Activated naive CD4-positive, alpha-beta T cell treated with anti-CD3 and anti-CD28 coated beads, Interleukin-2, amount 50 U/mL, for 16 hours (primary cell): Measurements from ENCODE around the gene FRRS1L.
"Not testable (repeated sequence)": the region's sequence is repeated elsewhere in the genome, so short reads cannot be mapped to it uniquely, and the experiment has no call there.

Experiments
- DNase-seq: peaks from one replicate; pipeline ENCODE4 v3.0.0-alpha.2; 2020

FRRS1L gene

DNA sequence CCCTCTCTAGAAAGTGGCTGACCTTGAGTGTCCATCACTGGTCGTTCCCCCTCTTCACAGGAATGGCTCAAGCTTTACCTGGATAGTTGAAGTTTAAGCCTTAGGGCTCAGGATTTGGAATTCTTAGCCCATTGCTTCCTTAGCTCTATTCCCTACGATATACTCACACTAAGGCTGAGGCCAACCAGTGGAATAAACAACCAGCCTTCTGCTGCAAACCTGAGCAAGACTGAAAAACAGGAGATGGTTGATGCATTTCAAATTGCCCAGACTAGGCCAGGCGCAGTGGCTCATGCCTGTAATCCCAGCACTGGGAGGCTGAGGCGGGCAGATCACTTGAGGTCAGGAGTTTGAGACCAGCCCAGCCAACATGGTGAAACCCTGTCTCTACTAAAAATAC, 40.4 kb downstream of the FRRS1L start:
- DNase-seq, result not testable (repeated sequence)

DNA sequence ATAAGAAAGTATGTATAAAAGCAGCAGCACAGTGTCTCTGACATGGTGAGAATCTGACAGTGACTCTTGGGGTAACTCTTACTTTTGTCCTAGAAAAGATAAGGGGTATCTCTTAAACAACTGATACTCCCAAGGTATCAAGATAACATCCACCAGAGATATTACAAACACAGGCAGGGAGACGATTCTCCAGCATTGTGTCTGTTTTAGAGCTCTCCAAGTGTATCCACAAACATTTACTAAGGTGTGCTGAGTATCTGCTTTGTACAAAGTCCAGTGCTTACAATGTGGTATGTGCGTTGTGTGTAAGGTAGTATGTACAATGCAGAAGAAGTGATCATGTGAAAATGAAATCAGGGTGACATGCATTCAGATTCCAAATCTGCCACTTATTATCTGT, 42.9 kb downstream of the FRRS1L start:
- no peak for DNase-seq

DNA sequence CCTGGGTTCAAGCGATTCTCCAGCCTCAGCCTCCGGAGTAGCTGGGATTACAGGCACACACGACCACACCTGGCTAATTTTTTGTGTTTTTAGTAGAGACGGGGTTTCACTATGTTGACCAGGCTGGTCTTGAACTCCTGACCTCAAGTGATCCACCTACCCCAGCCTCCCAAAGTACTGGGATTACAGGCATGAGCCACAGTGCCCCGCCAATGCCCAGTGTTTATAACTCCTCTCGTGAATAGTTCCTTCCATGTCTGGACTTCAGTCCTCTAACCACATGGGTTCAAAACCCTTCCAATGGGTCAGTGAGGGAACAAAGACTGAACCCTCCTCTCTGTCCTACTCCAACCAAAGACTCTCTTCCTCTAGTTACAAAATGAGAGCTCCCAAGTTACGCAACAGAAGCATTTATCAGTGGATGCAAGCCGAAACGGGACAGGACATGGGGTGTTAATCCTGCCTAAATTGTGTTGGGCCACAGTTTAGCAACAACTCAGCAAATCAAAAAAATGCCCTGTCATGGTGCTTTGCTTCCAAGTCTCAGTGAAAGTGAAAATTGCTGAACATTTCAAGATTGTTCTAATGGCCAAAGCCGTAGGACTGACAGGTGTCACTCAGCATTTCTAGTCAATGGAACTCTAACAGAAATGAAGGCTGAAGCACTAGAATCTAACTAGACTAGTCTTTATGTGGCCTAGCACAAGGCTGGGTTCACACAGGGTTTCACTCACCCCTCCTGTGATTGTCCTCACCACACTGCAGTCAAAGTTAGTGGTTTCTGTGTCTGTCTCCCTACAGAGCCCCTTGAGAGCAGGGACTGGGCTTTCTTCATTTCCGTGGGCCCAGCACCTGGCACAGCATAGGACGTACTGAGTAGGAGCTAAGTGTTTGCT, 44.1 kb downstream of the FRRS1L start:
- DNase-seq, result no peak

DNA sequence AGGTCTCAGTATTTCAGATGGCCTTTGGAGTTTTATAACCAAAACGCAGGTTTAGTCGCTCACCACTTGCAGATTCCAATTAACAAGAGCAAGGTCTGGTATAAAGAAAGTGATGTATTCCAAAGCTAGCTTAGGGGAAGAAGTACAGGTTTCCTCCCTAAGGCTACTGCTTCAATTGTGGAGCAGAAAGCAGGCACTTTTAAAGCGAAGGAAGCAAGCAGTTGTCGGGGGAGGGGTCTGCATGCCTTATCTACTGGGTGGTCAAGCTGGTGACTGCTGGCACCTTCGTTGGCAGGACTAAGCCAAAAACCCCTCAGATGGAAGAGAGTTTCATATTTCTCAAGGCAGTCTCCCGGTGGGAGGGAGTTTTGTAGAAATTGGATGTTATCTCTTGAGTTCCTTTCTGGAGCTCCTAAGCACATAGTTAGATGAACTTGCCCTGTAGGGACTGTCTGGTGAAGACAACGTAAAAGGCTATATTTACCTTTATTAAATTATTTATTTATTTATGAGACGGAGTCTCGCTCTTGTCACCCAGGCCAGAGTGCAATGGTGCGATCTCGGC, 45.7 kb downstream of the FRRS1L start:
- DNase-seq, result no peak

DNA sequence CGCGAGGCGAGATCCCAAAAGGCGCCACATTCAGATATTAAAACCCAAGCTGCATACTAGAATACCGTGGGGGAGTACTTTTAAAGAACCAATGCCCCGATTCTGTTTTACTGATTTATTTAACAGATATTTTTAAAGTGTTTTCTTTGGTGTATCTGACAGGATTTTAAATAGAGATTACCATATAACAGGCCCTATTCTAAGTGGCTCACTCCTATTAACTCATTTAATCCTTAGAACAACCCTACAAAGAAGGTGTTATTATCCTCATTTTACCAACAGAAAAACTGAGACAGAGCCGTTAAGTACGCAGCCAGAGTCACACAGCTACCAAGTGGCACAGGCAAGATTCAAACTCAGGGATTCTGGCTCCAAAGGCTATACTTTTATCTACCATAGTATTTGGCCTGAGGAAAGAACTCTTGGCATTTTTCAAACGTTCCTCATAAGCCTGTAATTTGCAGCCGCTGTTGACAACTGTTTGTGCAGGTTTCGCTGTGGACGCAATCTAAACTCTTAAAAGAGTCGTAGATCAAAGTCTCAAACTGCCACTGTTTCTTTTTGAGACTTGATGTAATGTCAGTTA, 46.8 kb downstream of the FRRS1L start:
- no peak for DNase-seq

DNA sequence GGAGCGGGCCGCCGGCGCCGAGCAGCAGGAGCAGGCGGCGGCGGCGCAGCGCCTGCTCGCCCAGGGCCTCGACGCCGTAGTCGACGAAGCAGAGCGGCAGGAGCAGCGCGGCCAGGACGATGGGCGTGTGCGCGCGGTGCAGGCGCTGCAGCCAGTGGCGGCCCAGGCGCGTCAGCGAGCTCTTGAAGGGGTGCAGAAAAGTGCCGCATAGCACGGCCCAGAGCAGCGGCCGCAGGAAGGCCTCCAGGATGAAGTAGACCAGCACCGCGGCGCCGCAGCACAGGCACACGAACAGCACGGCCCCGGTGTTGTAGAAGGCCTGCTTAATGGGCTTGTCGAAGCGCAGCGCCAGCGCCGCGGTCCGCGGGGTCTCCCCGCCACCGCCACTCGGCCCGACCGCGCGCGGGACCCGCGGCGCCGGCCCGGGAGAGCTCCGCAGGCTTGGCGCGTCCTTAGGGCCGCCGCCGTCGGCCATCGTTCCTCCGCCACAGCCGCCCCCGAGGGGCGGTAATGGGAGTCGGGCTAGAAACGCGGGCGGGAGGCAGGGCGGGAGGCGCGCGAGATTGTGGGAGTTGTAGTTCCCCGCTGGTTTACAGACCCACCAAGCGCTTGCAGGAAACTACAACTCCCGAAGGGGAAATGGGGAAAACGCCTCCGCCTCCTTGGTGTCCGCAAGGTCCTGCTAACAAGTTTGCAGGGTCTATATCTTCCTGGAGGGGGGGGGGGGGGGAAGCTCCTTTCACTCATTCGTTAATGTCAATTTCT, 47.4 kb downstream of the FRRS1L start, which contains the start of gene TMEM245:
Gene TMEM245 (minus strand): TSS at position 509 of the 765 bp plus-strand sequence. CDS start 34 bp downstream, at position 475.
- DNase-seq, result peak; percentile 94

DNA sequence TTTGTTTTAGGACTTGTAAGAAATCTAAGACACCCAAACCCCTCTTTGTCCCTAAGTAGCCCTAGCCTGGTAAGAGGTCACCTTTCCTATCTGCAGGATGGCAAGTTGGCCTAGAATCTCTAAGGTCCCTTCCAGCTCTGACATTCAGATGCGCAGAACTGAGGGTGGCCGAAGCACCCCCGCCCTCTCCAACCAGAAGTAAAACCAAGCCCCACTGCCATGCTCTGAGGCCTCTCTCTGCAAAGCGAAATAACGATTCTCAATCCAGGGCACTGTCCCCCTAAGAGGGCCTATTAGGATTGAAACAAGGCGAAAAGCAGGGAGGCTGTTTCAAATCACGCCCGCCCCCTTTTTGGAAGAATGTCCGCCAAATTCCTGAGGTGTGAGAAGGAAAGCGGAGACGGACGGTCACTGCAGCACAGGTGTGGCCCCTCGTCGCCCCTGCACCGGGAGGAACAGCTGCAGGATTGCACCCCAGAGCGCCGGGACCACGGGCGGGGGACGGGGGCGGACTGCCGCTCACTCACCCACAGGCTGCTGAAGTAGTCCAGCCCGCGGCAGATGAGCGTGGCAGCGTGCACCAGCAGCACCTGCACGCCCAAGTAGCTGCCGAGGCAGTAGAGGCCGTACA, 48.1 kb downstream of the FRRS1L start:
- no peak for DNase-seq

DNA sequence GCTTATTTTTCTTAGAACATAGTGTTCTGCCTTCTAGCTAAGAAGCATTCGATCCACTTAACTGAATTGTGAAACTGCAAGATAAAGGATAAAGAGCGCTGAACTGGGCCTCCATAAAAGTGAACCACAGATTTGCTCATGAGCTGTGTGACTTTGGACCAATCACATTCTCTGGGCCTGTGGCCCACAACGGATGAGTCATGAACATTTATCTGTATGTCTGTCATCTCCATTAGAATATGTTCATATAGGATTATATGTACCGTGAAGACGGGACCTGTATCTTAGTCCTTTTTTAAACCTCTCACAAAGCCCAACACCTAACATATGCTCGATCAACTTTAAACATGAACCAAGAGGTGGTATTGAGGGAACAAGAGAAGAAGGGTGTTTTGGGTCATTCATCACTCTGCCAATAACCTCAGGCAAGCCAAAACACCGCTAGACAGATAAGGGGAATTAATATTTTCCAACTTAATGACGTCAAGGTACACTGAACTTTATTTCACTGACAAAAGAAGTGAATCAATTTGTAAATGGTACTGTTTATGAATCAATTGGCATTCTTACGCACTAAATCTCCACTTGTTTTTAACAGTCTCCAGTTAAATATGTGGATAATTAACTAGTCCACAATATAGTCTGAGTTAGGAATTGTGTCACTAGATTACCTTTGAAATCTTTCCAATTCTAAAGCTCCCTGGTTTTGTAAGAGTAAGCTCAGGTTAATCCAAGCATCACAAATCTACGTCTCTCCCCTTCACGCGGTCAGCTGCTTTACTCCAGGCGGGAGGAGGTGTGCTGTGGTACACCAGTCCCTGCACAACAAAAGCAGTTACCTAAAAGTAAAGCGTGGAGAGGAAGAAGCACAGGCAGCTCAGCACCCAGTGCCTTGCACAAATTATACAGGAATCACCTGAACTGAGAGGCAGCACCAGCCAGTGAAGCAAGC, 48.9 kb downstream of the FRRS1L start:
- DNase-seq, result peak; percentile 47

DNA sequence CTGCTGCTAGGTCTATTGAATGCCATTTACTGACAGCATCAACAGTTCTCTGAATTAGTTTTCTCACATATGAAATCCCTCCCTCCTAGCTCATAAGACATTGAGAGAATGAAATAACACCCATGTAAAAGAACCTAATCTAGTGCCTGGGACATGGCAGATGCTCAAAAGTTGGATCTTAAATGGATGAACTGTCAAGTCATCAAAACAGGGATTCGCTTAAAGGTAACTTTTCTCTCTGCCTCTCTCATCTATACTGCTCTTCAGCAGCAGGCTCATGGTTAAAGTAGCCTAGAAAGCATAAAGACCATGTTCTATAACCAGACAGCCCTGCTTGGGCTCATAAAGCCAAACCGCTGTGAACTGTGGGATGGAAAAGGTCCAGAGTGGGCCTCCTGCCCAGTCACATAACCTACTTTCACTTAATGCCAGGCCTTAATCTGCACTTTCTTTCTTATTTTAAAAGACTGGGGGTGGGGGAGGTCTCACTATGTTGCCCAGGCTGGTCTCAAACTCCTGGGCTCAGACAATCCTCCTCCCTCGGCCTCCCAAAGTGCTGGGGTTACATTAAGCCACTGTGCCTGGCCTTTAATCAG, 51.0 kb downstream of the FRRS1L start:
- no peak for DNase-seq

DNA sequence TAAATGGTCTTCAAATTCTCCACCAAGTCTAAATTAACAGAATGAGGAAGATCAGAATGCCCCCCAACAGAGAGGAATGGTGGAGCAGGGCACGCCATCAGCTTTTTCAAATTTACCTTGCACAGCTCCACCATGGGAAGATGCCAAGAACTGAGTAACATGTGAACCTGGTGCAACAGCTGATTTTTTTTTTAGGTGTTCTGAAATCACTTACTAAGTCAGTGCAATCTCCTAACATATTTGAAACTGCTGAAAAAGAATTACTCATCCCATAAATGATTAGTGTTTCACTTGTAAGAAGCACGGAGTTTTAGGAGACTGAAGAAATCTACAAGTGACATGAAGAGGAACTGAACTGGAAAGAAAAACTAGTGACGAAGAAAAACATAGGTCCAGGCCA, 52.4 kb downstream of the FRRS1L start:
- no peak for DNase-seq

DNA sequence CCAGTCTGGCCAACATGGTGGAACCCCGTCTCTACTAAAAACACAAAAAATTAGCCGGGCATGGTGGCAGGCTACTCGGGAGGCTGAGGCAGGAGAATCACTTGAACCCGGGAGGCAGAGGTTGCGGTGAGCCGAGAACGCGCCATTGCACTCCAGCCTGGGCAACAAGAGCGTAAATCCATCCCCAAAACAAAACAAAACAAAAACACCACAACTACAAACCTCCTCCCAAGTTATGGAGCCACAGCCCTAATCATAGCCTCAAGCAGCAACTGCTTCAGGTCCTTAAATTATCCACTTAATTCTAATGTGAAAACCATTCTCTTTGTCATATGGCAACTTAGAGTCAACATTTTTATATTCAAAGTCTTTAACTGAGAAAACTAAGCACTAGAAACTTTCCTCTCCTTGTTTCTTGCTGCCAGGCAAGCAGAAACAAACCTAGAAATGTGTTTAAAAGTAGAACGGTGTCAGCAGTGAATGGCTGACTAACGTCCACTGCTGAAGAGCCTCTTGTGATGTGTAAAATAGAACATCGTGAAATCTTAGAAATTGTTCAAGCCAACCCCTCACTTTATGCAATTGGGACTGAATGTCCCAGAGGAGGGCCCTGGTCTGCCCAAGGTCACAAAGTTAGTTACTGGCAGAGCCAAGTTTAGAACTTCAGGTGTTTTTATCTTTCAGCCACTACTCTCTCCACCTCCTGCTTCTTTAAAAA, 53.0 kb downstream of the FRRS1L start:
- no peak for DNase-seq

DNA sequence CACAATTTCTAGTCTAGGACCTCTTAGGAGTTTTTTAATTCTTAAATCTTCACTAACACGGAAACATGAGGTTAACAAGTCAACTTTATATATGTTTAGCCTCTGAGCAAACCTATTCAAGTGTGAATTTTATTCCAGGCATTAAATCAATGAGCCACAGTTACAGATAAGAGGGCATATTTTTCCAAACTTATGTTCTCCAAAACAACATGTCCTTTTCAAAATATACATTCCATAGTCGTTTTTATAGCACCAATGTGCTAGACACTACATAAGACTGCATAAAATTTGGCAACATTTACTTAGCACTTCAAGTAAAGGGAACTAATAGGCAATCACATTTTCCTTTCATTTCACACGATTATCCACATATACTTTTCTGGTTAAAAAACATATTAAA, 53.8 kb downstream of the FRRS1L start:
- DNase-seq, result no peak

DNA sequence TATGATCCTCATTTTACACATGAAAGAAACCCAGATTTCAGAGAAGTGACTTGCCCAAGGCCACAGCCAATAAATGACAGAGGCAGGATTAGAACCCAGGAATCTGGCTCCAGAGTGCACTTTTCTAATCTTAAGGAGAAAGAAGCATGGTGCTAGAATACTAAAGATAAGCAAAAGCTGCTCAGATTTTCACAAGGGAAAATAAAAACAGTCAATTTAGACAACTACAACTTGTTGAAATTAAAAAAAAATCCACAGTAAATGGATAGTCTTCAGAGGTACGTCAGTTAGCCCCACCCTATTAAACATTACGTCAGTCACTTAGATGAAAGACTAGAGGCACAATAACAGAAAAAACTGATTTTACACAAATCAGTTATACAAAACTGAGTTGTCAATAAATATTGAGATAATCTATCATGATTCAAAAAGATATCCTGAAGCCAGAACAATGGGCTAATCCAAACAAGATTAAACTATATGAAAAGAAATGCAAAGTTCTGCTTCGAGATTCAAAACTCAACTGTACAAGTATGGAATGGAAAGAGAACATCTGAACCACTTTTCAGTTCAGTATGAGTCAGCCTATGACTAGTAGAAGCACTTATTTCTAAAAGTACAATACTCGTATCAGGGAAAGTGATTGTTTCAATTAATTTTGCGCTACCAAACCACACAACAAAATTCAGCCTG, 56.6 kb downstream of the FRRS1L start:
- DNase-seq, result no peak

DNA sequence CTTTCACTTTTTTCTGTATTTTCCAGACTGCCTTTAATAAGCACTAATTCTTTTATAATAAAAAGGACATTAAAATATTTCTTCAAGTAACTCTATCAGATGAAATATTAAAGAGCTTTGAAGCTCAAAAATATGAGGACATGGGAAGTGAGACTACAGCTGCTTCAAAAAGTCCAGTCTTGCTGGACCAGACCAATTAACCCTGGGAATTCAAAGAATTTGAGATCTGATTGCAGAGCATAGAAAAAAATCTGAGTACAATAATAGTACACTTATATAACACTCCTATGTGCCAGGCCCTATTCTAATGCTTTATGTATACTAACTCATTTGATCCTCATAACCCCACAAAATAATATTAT, 57.1 kb downstream of the FRRS1L start:
- no peak for DNase-seq

DNA sequence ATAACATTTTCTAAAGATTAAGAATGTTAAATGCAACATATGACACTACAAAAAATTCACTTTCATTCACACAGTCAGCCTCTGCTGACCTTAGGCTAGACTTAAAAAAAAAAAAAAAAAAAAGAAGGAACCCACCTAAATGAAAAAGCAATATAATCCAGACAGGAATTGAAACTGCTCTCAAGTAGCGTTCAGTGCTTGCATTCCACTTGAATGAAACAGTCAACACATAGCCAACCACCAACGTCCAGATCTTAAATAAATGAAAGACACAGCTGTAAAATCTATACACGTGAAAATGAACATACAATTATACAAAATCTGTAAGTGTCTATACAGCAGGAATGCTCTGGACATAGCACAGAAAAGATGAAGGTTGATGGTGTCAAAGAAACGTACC, 58.7 kb downstream of the FRRS1L start:
- DNase-seq, result no peak

DNA sequence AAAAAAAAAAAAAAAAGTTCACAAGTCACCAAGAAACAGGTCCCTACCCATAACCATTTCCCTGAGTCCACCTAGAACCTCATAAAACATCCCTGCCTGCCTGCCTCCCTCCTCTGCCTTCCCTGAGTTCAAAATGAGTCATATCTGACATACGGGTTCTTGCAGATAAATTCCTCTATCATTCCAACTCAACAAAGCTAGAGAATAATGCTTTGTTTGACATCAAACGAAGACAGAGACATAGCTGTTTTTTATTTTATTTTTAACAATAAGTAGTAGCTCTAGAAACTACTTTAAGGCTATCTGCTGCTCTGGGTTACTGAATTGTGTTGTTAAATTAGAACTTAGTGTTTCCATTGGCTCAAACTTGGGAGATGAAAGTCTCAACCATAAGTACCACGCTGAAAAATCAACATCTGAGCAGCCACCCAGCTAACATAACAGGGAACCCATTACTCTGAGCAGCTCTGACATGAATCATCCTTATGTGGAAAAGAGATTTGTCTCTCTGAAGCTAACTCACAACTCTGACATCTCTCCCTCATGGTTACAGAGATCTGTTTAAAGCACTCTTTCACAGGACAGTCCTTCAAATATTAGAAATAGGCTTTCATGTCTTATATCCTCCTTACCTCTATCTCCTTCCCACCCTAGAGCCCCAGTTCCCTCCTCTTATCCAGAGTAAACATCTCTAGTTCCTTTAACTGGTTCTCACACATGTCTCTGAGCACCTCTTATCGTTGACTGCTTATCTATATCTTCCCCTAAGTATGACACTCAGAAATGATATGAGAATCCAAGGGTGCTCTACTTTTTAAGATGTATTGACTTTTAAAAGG, 59.4 kb downstream of the FRRS1L start:
- no peak for DNase-seq

DNA sequence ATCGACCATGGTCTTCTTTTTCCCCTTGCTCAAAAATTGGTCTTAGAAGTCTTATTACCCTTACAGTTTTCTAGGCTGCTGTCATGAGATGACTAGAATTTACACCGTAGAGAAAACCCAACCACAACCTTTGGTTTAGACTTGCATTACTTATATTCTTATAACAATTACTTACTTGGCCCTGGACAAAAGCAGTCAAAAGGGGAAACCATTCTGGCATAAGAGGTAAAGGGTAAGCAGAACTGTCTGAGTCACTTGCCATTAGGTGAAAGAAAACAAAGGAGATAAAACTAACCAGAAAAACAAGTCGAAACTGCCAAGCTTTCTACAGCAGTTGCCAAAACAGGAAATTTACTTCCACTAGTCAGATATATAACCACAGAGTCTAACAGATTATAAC, 65.2 kb downstream of the FRRS1L start:
- DNase-seq, result no peak

DNA sequence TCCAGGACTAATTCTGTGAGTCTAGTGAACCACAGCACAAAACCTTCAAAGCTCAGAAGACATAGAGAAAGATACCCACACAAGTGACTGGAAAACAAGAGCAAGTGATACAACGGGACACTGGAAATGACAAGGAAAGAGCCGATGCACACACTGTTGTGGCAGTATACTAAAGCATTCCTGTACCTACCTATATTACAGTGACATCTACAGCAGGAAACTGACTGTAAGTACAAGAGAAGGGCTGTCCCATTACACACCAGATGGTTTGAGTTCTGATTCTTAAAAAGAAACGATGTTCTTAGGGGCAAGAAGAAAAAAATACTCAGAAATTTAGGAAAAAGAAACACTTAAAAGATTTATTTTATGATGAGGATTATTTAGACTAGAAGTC, 65.8 kb downstream of the FRRS1L start:
- DNase-seq, result no peak
